Retina (tissue), 1 donor: ENCODE data around the gene CD300LG.
"Not testable (repeated sequence)": the region's sequence is repeated elsewhere in the genome, so short reads cannot be mapped to it uniquely, and the experiment has no call there.

Source experiments
- DNase-seq: peaks from one replicate; pipeline ENCODE4 v3.0.0-alpha.2; 2016

CD300LG gene

GRCh38 chr17:43825567-43825966 is 21.4 kb upstream of the CD300LG start:
- no peak for DNase-seq

GRCh38 chr17:43826206-43826605 is 20.8 kb upstream of the CD300LG start:
- DNase-seq: no peak

- no peak for DNase-seq
Measured at GRCh38 chr17:43827596-43827995, 19.4 kb upstream of the CD300LG start.

- no peak for DNase-seq
Measured at GRCh38 chr17:43829738-43830137, 17.2 kb upstream of the CD300LG start.

- no peak for DNase-seq
Measured at GRCh38 chr17:43830510-43831140, 16.4 kb upstream of the CD300LG start.

- no peak for DNase-seq
Measured at GRCh38 chr17:43831633-43832032, 15.3 kb upstream of the CD300LG start.

GRCh38 chr17:43832168-43832975 is 14.6 kb upstream of the CD300LG start:
- DNase-seq: peak; percentile 63

- DNase-seq: peak; percentile 86
Measured at GRCh38 chr17:43832976-43833829, 13.8 kb upstream of the CD300LG start, which contains the start of gene MPP3. MPP3 (minus strand) TSS chr17:43833146; CDS start chr17:43831906, 1,240 bp downstream.

- DNase-seq: no peak
Measured at GRCh38 chr17:43834106-43834505, 12.9 kb upstream of the CD300LG start.

GRCh38 chr17:43839670-43840108 is 7.3 kb upstream of the CD300LG start:
- DNase-seq: no peak

GRCh38 chr17:43840814-43841213 is 6.2 kb upstream of the CD300LG start:
- DNase-seq: no peak

- no peak for DNase-seq
Measured at GRCh38 chr17:43841282-43841681, 5.7 kb upstream of the CD300LG start.

- not testable (repeated sequence) for DNase-seq
Measured at GRCh38 chr17:43842091-43842974, 4.6 kb upstream of the CD300LG start.

GRCh38 chr17:43842975-43843325 is 4.0 kb upstream of the CD300LG start:
- DNase-seq: no peak

GRCh38 chr17:43844241-43844640 is 2.7 kb upstream of the CD300LG start:
- DNase-seq: no peak

- no peak for DNase-seq
Measured at GRCh38 chr17:43845766-43846165, 1.2 kb upstream of the CD300LG start.

GRCh38 chr17:43846221-43846712 is 709 bp upstream of the CD300LG start:
- DNase-seq: peak; percentile 80

GRCh38 chr17:43848601-43849000 is 1.6 kb downstream of the CD300LG start:
- no peak for DNase-seq

- no peak for DNase-seq
Measured at GRCh38 chr17:43849116-43849515, 2.1 kb downstream of the CD300LG start.

GRCh38 chr17:43852571-43852970 is 5.6 kb downstream of the CD300LG start:
- no peak for DNase-seq

GRCh38 chr17:43853546-43853945 is 6.6 kb downstream of the CD300LG start:
- no peak for DNase-seq

GRCh38 chr17:43854498-43854897 is 7.5 kb downstream of the CD300LG start:
- no peak for DNase-seq
